PC-3 (cell line): Measurements from ENCODE around the gene LGR4. TPM values are rescaled to one million over a fixed set of nuclear protein-coding genes. Genes with fewer than 3 reads are reported as not detected.

Source experiments
- ATAC-seq: fragments of 200-7000 bp; cut with Tn5 transposase; 2 replicates; pipeline ENCODE4 v1.9.1; 2020; ENCODE audit warnings: mild to moderate bottlenecking, moderate library complexity
- BruUV-seq: library from RNA; stranded (reverse); fragments of 400-500 nt; replicated peaks from 2 replicates; lab custom pipeline; 2021; lab: Mats Ljungman, UMichigan
- CTCF ChIA-PET: fragments of 300-600 bp; sonication (Branson Sonifier 250); formaldehyde crosslinking; loops from one replicate; lab custom pipeline; 2022; ENCODE audit warnings: antibody characterized with exemption; lab: Charles Lee
- POLR2A ChIA-PET: fragments of 300-600 bp; sonication (Branson Sonifier 250); formaldehyde crosslinking; loops from one replicate; lab custom pipeline; 2022; ENCODE audit warnings: antibody characterized with exemption; ENCODE audit not compliant: unreplicated experiment; lab: Charles Lee
- DNase-seq: peaks from one replicate; pipeline ENCODE4 v3.0.0-alpha.2; 2015
- H2AFZ ChIP-seq: fragments of 300-600 bp; sonication (generic); 2 replicates; pipeline ENCODE4 v1.6.0; 2016; ENCODE audit warnings: antibody characterized with exemption, low read length
- H3F3A ChIP-seq: fragments of 300-600 bp; sonication (generic); one replicate; pipeline ENCODE4 v1.6.0; 2017; ENCODE audit warnings: antibody characterized with exemption, low read length, control low read depth, mild to moderate bottlenecking; ENCODE audit not compliant: unreplicated experiment
- H3K27ac ChIP-seq: fragments of 300-600 bp; sonication (generic); 2 replicates; pipeline ENCODE4 v1.5.1; 2016; ENCODE audit warnings: mild to moderate bottlenecking, low read length
- H3K27me3 ChIP-seq: fragments of 300-600 bp; sonication (generic); 2 replicates; pipeline ENCODE4 v1.6.1; 2016; ENCODE audit warnings: low read length, mixed read lengths
- H3K36me3 ChIP-seq: fragments of 300-600 bp; sonication (generic); 2 replicates; pipeline ENCODE4 v1.6.1; 2016; ENCODE audit warnings: low read depth, mixed run types, low read length, mixed read lengths
- H3K4me1 ChIP-seq: fragments of 300-600 bp; sonication (generic); 2 replicates; pipeline ENCODE4 v1.5.1; 2016; ENCODE audit warnings: low read length; ENCODE audit not compliant: insufficient read depth
- H3K4me2 ChIP-seq: fragments of 300-600 bp; sonication (generic); 2 replicates; pipeline ENCODE4 v1.6.0; 2016; ENCODE audit warnings: low read length
- H3K4me3 ChIP-seq: fragments of 300-600 bp; sonication (generic); 2 replicates; pipeline ENCODE4 v1.5.1; 2016; ENCODE audit warnings: mild to moderate bottlenecking, low read length, mixed read lengths
- H3K79me2 ChIP-seq: fragments of 300-600 bp; sonication (generic); 2 replicates; pipeline ENCODE4 v1.6.1; 2017; ENCODE audit warnings: low read length, mixed read lengths
- H3K9ac ChIP-seq: fragments of 300-600 bp; sonication (generic); 2 replicates; pipeline ENCODE4 v1.6.0; 2016; ENCODE audit warnings: mild to moderate bottlenecking, low read length
- H3K9me2 ChIP-seq: fragments of 300-600 bp; sonication (generic); replicated peaks from 2 replicates; pipeline ENCODE4 v1.6.1; 2016; ENCODE audit warnings: mixed run types, low read length, mixed read lengths
- H3K9me3 ChIP-seq: fragments of 300-600 bp; sonication (generic); 2 replicates; pipeline ENCODE4 v1.6.1; 2016; ENCODE audit warnings: low read length, mixed read lengths
- H4K20me1 ChIP-seq: fragments of 300-600 bp; sonication (generic); 2 replicates; pipeline ENCODE4 v1.6.1; 2016; ENCODE audit warnings: low read length, mixed read lengths
- CTCF ChIP-seq: fragments of 300-600 bp; sonication (generic); conservative IDR thresholded peaks from 2 replicates; pipeline ENCODE4 v1.5.1; 2017; ENCODE audit warnings: antibody characterized with exemption, low read depth, mild to moderate bottlenecking, low read length
- EZH2 ChIP-seq: fragments of 300-600 bp; sonication (generic); IDR thresholded peaks from one replicate; pipeline ENCODE4 v1.6.1; 2017; ENCODE audit warnings: antibody characterized with exemption, mild to moderate bottlenecking, low read length; ENCODE audit not compliant: unreplicated experiment
- EZH2phosphoT487 ChIP-seq: fragments of 300-600 bp; sonication (generic); IDR thresholded peaks from 2 replicates; pipeline ENCODE4 v1.6.1; 2018; ENCODE audit warnings: mild to moderate bottlenecking, antibody characterized with exemption, low read length, borderline replicate concordance
- intact Hi-C: fragments of 100-400 bp; cut with micrococcal nuclease; formaldehyde crosslinking; loops from 2 replicates; pipeline ENCODE4 v1.9.0; 2023
- total RNA-seq: library from RNA; depleted of rRNA; stranded (reverse); fragments of >200 nt; gene quantifications from 2 replicates; pipeline ENCODE4 v1.2.3, GENCODE V29; 2014

LGR4 gene
- total RNA-seq, 1 experiment from 2014 or later: 13.5 TPM

- H3K79me2 ChIP-seq: no peaks in the 10 kb centered on the region
- ATAC-seq: no peak
- H3K9me3 ChIP-seq: no peaks in the 10 kb centered on the region
- H2AFZ ChIP-seq: no peak overlapping the region
- no TSS peak for BruUV-seq
- H3K9ac ChIP-seq: no peak overlapping the region
- H3K4me1 ChIP-seq: no peaks in the 10 kb centered on the region
- no peaks in the 10 kb centered on the region for H4K20me1 ChIP-seq
- H3K4me2 ChIP-seq: no peak overlapping the region
- TF ChIP-seq CTCF: no peak
- no peak for TF ChIP-seq EZH2phosphoT487
- TF ChIP-seq EZH2: no peak
- no peak for DNase-seq
- CTCF ChIA-PET: no interaction called here
- H3K4me3 ChIP-seq: no peak overlapping the region
- no peaks in the 10 kb centered on the region for H3K9me2 ChIP-seq
- H3K36me3 ChIP-seq: no peaks in the 10 kb centered on the region
- no peaks in the 10 kb centered on the region for H3F3A ChIP-seq
- no peaks in the 10 kb centered on the region for H3K27me3 ChIP-seq
- H3K27ac ChIP-seq: no peak overlapping the region
- intact Hi-C loops: no loop called here
- POLR2A ChIA-PET: no interaction called here
Observed at GRCh38 chr11:27380771-27381170, 91.8 kb downstream of the LGR4 start.

GRCh38 chr11:27379449-27379848 lies 93.1 kb downstream of the LGR4 start:
- Histone ChIP-seq H3K4me3 (no peak overlapping the region), H3K36me3 (no peaks in the 10 kb centered on the region), H2AFZ (no peak overlapping the region), H3K9me2 (no peaks in the 10 kb centered on the region), H3K79me2 (no peaks in the 10 kb centered on the region), H3K27ac (no peak overlapping the region), H3K4me2 (no peak overlapping the region), H3F3A (no peaks in the 10 kb centered on the region), H4K20me1 (no peaks in the 10 kb centered on the region), H3K4me1 (no peaks in the 10 kb centered on the region), H3K9ac (no peak overlapping the region), H3K27me3 (no peaks in the 10 kb centered on the region), H3K9me3 (no peaks in the 10 kb centered on the region)
- ChIA-PET POLR2A (no interaction called here), CTCF (no interaction called here)
- no TSS peak for BruUV-seq
- intact Hi-C loops: no loop called here
- ATAC-seq (no peak), DNase-seq (no peak)
- no peak for TF ChIP-seq CTCF
- TF ChIP-seq EZH2: no peak
- TF ChIP-seq EZH2phosphoT487: no peak

GRCh38 chr11:27375370-27375769 lies 97.2 kb downstream of the LGR4 start:
- no TSS peak for BruUV-seq
- H3K9me2 ChIP-seq: no peaks in the 10 kb centered on the region
- H3K4me3 ChIP-seq: no peak overlapping the region
- H3K4me2 ChIP-seq: no peak overlapping the region
- H3K9me3 ChIP-seq: no peaks in the 10 kb centered on the region
- no peak overlapping the region for H3K27ac ChIP-seq
- H3K27me3 ChIP-seq: no peaks in the 10 kb centered on the region
- H3F3A ChIP-seq: no peaks in the 10 kb centered on the region
- intact Hi-C loops: no loop called here
- no peaks in the 10 kb centered on the region; the same call in 1 of the 2 replicates for H3K36me3 ChIP-seq
- DNase-seq (no peak), ATAC-seq (no peak)
- CTCF ChIA-PET: no interaction called here
- no peak overlapping the region for H2AFZ ChIP-seq
- H3K79me2 ChIP-seq: no peaks in the 10 kb centered on the region
- no peak for TF ChIP-seq EZH2
- no peak for TF ChIP-seq EZH2phosphoT487
- TF ChIP-seq CTCF: no peak
- POLR2A ChIA-PET: no interaction called here
- no peaks in the 10 kb centered on the region for H4K20me1 ChIP-seq
- no peak overlapping the region for H3K9ac ChIP-seq
- H3K4me1 ChIP-seq: no peaks in the 10 kb centered on the region
